SIG-M5 treated with dmso at 0.1 percent for 504 hours (cell line): ENCODE measurements around the gene ASB3.
"Not testable (repeated sequence)": the region's sequence is repeated elsewhere in the genome, so short reads cannot be mapped to it uniquely, and the experiment has no call there.

Source experiments
- DNase-seq: peaks from one replicate; lab custom pipeline; 2025; ENCODE audit not compliant: unreplicated experiment; lab: John Stamatoyannopoulos, UW

The ASB3 gene

GRCh38 chr2:53787614-53788289 lies 999 bp upstream of the ASB3 start:
- peak; percentile 59 for DNase-seq

- no peak for DNase-seq
Measured at GRCh38 chr2:53786352-53786704, 425 bp downstream of the ASB3 start.

GRCh38 chr2:53785366-53785765 lies 1.4 kb downstream of the ASB3 start:
- DNase-seq: no peak

- DNase-seq: no peak
Measured at GRCh38 chr2:53784436-53784835, 2.3 kb downstream of the ASB3 start.

GRCh38 chr2:53782676-53783075 lies 4.1 kb downstream of the ASB3 start:
- no peak for DNase-seq

GRCh38 chr2:53780056-53780455 lies 6.7 kb downstream of the ASB3 start:
- DNase-seq: no peak

- no peak for DNase-seq
Measured at GRCh38 chr2:53778536-53779162, 8.1 kb downstream of the ASB3 start.

GRCh38 chr2:53777134-53777533 lies 9.6 kb downstream of the ASB3 start:
- DNase-seq: no peak

GRCh38 chr2:53770264-53770663 lies 16.5 kb downstream of the ASB3 start:
- DNase-seq: no peak

- no peak for DNase-seq
Measured at GRCh38 chr2:53769318-53769945, 17.3 kb downstream of the ASB3 start.

- DNase-seq: no peak
Measured at GRCh38 chr2:53768242-53768542, 18.6 kb downstream of the ASB3 start.

- DNase-seq: peak; percentile 86
Measured at GRCh38 chr2:53767405-53768241, 19.1 kb downstream of the ASB3 start, which contains the start of gene CHAC2. Gene CHAC2, plus strand, starts transcription at chr2:53767804. Its CDS starts 83 bp downstream, at chr2:53767887.

- DNase-seq: no peak
Measured at GRCh38 chr2:53765767-53766166, 21.0 kb downstream of the ASB3 start.

GRCh38 chr2:53757206-53757605 lies 29.5 kb downstream of the ASB3 start:
- not testable (repeated sequence) for DNase-seq

- no peak for DNase-seq
Measured at GRCh38 chr2:53756644-53757043, 30.1 kb downstream of the ASB3 start.

GRCh38 chr2:53755121-53755520 lies 31.6 kb downstream of the ASB3 start:
- DNase-seq: no peak

- DNase-seq: no peak
Measured at GRCh38 chr2:53753041-53753440, 33.7 kb downstream of the ASB3 start.

GRCh38 chr2:53752385-53752784 lies 34.4 kb downstream of the ASB3 start:
- no peak for DNase-seq

GRCh38 chr2:53751728-53752127 lies 35.0 kb downstream of the ASB3 start:
- no peak for DNase-seq

GRCh38 chr2:53750041-53750768 lies 36.5 kb downstream of the ASB3 start:
- no peak for DNase-seq
